ENCODE measurements around the gene CD40.

The CD40 gene

DNA sequence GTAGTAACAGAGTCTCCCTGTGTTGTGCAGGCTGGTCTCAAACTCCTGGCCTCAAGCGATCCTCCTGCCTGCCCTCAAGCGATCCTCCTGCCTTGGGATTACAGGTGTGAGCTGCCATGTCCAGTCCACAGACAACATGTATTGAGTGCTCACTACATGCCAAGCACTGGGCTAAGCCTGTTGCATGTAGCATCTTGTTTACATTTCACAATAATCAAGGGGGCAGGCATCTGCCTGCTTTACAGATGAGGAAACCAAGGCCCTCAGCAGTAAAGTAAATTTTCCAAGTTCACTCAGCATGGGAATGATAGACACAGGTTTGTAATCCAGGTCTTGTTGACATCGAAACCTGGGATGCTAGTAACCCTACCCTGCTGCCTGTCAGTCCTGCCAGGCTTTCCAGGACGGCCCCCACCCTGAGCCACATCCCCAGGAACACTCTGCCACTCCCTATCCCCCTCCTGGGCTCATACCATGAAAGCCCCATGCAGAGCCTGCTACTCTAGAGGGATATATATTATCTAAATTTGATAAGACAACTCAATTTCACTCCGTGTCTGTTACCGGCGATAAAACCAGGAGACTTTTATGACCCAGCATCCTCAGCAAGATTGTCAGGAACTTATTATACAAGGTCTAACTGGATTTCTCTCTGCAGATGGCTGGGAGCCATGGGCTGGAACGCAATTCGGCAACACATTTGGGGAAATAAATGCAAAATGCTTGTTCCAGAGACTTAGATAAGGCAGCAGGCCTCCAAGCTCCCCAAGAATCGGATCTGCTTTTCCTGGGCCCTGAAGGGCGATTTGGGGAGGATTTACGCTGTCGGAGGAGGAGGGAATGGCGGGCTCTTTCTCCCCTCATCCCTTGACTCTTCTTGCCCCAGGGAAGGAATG, 30.4 kb downstream of the CD40 start:
- no peak for DNase-seq (ENCODE audit: low spot score)

- DNase-seq (ENCODE audit: low spot score): no peak
These were observed 32.8 kb downstream of the CD40 start for GRCh38 chr20:46150943-46151342.

DNA sequence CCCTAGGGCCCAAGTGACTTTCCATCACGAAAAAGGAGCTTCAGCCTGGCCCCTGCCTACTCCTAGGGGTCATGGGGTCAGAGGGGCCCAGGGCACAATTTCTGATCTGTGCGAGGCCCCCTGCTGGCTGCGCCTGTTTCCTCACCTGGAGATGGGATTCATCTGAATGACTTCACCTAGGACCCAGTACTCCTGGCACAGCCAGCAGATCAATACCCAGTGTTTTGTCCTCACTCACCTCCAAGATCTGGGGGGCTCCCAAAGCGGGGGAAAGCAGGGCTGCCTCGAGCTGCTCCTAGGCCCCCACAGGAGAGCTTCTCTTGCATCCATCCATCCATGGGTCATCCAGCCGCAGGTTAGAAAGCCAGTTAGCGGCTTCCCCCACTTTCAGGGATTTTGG, 33.8 kb downstream of the CD40 start:
- no peak for DNase-seq (ENCODE audit: low spot score)

DNA sequence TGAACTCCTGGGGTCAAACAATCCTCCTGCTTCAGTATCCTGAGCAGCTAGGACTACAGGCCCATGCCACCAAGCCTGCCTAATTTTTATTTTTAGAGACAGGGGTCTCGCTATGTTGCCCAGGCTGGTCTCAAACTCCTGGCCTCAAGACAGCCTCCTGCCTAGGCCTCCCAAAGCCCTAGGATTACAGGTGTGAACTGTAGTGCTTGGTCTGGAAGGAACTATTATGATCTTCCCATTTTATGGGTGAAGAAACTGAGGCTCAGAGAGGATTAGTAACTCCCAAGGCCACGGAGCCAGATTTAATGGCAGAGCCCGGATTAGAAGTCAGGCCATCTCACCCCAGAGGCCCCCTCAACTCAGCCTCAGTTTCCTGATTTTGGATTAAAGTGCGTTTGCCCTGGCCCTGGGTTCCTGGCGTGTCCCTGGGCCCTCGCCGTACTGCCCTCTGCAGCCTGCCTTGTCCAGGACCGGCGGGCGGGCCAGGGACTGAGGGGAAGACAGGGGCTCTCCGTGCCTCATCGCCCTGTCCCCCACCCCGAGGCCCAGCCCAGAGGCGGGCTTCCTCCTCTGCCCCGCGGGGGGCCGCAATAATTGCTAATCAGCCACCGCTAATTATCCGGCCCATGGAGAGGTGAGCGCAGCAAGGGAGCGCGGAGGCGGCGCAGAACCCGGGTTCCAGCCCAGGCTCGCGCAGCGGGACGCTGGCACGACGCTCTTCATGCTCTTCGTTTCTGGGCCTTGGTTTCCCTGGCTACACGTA, 34.9 kb downstream of the CD40 start:
- DNase-seq (ENCODE audit: low spot score): no peak

DNA sequence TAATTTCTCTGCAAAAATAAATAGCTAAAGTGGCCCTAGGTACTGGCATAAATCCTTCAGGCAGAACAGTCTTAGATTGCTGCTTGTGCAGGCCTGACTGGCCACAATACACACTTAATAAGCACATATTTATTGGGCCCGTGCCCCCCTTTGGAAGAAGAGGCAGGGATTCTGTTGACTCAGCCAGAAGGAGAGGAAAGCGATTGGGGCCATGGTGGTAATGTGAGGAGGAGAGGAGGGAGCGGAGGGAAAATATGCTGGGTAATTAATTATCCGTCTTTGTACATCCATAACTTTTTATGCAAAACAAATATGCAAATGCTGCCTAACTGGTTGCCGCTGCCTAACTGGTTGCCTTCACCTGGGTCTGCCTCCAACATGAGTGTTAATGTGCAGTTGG, 36.2 kb downstream of the CD40 start:
- DNase-seq (ENCODE audit: low spot score): no peak

DNA sequence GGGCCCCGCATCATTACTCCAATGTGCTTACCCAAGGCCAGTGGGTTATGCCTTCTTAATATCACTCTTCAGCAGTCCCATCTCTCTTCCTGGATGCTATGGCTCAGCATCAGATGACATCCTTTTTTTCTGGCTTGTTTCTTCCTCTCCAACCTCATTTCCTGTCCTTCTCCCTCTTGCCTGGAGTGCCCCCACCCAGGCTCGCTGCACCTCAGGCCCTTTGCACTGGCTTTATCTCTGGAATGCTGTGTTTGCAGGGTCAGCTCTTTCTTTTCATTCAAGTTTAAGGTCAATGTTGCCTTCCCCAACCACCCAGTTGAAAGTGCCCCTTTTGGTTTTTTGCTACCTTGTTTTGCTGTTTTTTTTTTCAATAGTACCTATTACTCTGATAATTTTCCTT, 36.7 kb downstream of the CD40 start:
- no peak for DNase-seq (ENCODE audit: low spot score)

GRCh38 chr20:46156065-46156464, 38.0 kb downstream of the CD40 start:
- DNase-seq (ENCODE audit: low spot score): no peak

DNA sequence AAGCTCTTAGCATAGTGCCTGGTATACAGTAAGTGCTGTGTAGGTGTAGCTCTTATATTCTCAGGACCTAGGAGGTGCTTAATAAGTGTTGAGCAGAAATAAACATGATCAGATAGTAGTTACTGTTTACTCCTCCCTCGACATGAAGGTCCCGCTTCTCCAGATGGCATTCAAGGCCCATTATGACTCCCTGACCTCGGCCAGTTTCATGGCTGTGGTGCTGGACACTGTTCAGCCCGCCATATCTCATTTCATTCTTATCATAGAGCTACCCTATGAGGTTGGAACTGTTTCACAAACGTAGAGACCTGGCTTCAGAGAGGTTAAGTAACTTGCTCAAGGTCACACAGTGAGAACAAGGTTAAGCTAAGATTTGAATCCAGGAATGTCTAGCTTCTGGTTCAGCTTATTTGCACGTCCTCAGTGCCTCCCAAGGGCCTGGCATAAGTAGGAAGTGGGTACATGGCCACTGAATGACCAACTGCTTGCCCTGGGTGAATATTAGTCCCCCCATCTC, 39.0 kb downstream of the CD40 start:
- DNase-seq (ENCODE audit: low spot score): no peak

- DNase-seq (ENCODE audit: low spot score): no peak
These were observed 39.5 kb downstream of the CD40 start for GRCh38 chr20:46157625-46158024.

DNA sequence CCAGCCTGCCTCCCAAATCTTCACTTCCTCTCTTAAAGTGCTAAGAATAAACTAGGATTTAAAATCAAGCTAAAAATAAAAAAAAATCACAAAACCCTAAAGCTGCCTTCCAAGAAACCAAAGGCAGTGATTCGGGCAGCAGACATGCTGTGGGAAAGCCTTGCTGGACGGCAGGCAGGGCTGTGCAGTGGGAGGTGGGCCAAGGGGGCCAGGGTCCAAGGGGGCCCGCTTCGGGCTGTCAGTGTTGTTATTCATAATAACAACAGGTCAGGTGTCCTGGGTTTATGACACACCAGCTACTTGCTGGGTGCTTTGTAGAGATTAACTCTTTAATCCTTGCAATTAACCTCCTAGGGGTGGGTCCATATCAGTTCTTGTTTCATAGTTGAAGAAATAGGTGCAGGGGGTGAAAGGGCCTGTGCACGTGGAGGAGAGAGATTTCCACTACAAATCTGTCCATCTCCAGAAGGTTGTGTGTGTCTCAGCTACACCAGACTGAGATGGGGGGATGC, 40.4 kb downstream of the CD40 start:
- DNase-seq (ENCODE audit: low spot score): no peak

DNA sequence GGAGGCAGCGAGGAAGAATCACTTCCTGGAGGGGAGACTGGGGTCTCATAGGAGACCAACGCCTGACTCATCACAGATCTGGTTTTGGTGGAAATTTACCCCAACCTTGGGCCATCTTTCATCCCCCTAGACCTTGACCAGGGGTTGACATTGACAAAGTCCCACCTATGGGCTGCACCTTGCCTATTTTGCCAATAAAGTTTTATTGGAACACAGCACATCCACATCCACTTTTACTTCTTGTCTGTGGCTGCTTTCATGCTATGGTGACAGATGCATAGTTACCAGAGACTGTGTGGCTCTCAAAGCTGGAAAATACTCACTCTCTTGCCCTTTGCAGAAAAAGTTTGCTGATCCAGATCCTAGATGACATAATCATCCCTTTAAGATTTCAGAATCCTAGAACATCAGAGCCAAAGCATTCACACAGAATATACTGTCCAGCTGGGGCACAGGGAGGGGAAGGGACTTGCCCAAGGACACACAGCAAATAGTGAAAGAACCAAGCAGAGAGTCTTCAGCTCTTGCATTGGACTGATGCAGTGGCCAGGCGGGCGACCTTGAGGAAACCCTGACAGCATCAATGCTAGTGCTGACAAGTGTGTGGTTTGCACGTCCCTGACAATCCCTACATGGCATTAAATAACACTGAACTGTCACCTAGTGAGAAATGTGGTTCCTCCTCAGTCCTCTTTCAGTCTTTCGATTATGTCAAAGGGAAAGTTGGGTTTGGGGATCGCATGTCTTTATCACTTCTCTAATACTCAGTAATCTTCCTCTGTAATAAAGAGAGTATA, 41.2 kb downstream of the CD40 start:
- no peak for DNase-seq (ENCODE audit: low spot score)

- DNase-seq (ENCODE audit: low spot score): no peak
These were observed 42.5 kb downstream of the CD40 start for GRCh38 chr20:46160661-46161060.

GRCh38 chr20:46161921-46162320, 43.8 kb downstream of the CD40 start:
- no peak for DNase-seq (ENCODE audit: low spot score)

- DNase-seq (ENCODE audit: low spot score): no peak
These were observed 46.1 kb downstream of the CD40 start for GRCh38 chr20:46164254-46164653.

GRCh38 chr20:46167080-46167479, 49.0 kb downstream of the CD40 start:
- no peak for DNase-seq (ENCODE audit: low spot score)

- DNase-seq (ENCODE audit: low spot score): no peak
These were observed 50.3 kb downstream of the CD40 start for GRCh38 chr20:46168438-46168837.

DNA sequence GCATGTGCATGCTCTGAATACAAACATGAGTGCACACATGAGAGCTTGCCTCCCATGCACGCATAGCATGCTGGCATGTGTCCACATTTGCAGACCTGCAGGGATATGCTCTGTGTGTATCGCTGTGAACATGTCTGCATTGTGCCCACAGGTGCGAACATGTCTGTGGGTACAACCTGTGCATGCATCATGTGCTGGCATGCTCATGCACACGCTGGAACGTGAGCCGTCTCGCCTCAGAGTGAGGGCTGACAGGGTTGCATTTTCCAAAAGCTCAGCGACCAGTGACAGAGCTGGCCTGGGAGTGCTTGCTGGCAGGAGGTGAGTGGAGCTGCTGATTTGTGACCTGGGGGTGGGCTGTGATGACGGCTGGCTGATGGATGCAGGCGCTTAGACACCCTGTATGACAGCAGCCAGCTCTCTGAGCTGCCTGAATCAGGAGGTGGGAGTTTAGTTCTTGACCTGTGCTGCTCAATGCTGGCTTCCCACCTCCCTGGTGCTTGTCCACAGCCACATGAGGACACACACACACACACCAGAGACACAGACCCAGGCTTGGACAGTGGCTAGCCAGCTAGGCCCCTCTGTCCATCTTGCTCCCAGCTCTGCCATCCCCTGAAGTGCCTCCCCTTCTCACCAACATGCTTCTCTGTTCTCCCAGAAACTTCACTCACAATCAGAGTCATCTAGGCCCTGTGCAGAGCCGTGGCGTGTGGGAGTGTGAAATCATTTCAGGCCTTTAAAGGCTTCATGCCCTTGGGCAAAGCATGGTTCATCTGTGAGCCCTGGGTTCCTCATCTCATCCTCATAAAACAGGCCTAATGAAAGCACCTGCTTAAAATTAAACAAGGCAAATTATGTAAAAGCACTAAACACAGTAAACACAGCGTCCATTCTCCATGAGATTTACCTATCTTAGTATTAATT, 51.4 kb downstream of the CD40 start:
- no peak for DNase-seq (ENCODE audit: low spot score)

- DNase-seq (ENCODE audit: low spot score): no peak
These were observed 53.4 kb downstream of the CD40 start for GRCh38 chr20:46171476-46171875.

DNA sequence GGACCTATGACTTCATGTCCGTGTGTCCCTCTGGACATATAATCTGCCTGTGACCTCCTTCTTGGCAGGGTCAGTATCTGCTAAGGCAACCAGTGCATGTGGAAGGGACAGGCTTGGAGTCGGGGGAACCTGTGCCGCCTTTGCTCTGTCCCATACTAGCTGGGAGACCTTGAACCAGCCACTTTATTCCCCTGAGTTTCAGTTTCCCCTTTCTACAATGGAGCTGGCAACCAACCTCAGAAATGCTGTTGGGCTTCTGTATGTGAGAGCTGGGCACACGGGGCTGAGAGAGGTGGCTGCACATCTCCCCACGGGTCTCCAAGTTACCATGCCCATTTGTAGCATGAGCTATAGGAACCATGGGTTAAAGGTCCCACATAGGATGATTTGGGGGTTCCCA, 53.8 kb downstream of the CD40 start:
- no peak for DNase-seq (ENCODE audit: low spot score)

GRCh38 chr20:46172455-46172854, 54.3 kb downstream of the CD40 start:
- DNase-seq (ENCODE audit: low spot score): no peak

GRCh38 chr20:46172961-46173536, 54.9 kb downstream of the CD40 start:
- DNase-seq (ENCODE audit: low spot score): no peak
